HEK293 (cell line): ENCODE measurements around the gene LENEP.
A peak's percentile ranks its signal among the peaks of the same experiment; 100 is the strongest.

Experiments used
- CTCF ChIP-seq: fragments of 450-650 bp; formaldehyde crosslinking; IDR thresholded peaks from 2 replicates; pipeline ENCODE4 v1.5.1; 2016; ENCODE audit warnings: missing biosample characterization, missing genetic modification characterization
- GLI2 ChIP-seq: fragments of 450-650 bp; formaldehyde crosslinking; IDR thresholded peaks from 2 replicates; pipeline ENCODE4; 2017; ENCODE audit warnings: missing biosample characterization, missing genetic modification characterization, low read depth, borderline replicate concordance
- KLF17 ChIP-seq: fragments of 450-650 bp; formaldehyde crosslinking; IDR thresholded peaks from 2 replicates; pipeline ENCODE4 v1.5.1; 2016; ENCODE audit warnings: missing biosample characterization, missing genetic modification characterization
- MYNN ChIP-seq: fragments of 450-650 bp; formaldehyde crosslinking; IDR thresholded peaks from 2 replicates; pipeline ENCODE4 v1.5.1; 2016; ENCODE audit warnings: missing biosample characterization, missing genetic modification characterization, borderline replicate concordance
- PBX3 ChIP-seq: sonication (generic); formaldehyde crosslinking; IDR thresholded peaks from 2 replicates; pipeline ENCODE4 v1.8.1; 2022; ENCODE audit warnings: mild to moderate bottlenecking, moderate library complexity, missing genetic modification reagents
- RBAK ChIP-seq: fragments of 450-650 bp; formaldehyde crosslinking; IDR thresholded peaks from 2 replicates; pipeline ENCODE4 v1.5.1; 2016; ENCODE audit warnings: missing biosample characterization, missing genetic modification characterization
- SCRT1 ChIP-seq: fragments of 450-650 bp; formaldehyde crosslinking; IDR thresholded peaks from 2 replicates; pipeline ENCODE4 v1.5.1; 2016; ENCODE audit warnings: missing biosample characterization, missing genetic modification characterization, borderline replicate concordance
- SP2 ChIP-seq: fragments of 450-650 bp; formaldehyde crosslinking; IDR thresholded peaks from 2 replicates; pipeline ENCODE4 v1.5.1; 2016; ENCODE audit warnings: missing biosample characterization, missing genetic modification characterization
- SP7 ChIP-seq: fragments of 450-650 bp; formaldehyde crosslinking; IDR thresholded peaks from 2 replicates; pipeline ENCODE4 v1.5.1; 2016; ENCODE audit warnings: missing biosample characterization, missing genetic modification characterization
- ZBTB20 ChIP-seq: fragments of 450-650 bp; formaldehyde crosslinking; IDR thresholded peaks from 2 replicates; pipeline ENCODE4 v1.5.1; 2016; ENCODE audit warnings: missing biosample characterization, missing genetic modification characterization
- ZBTB21 ChIP-seq: fragments of 450-650 bp; formaldehyde crosslinking; IDR thresholded peaks from 2 replicates; pipeline ENCODE4 v1.5.1; 2017; ENCODE audit warnings: missing biosample characterization, missing genetic modification characterization
- ZBTB6 ChIP-seq: fragments of 450-650 bp; formaldehyde crosslinking; IDR thresholded peaks from 2 replicates; pipeline ENCODE4 v1.5.1; 2017; ENCODE audit warnings: missing biosample characterization, missing genetic modification characterization
- ZFP37 ChIP-seq: fragments of 450-650 bp; formaldehyde crosslinking; IDR thresholded peaks from 2 replicates; pipeline ENCODE4 v1.5.1; 2016; ENCODE audit warnings: missing biosample characterization, missing genetic modification characterization
- ZNF140 ChIP-seq: fragments of 450-650 bp; formaldehyde crosslinking; IDR thresholded peaks from 2 replicates; pipeline ENCODE4 v1.5.1; 2016; ENCODE audit warnings: missing biosample characterization, missing genetic modification characterization
- ZNF146 ChIP-seq: fragments of 450-650 bp; formaldehyde crosslinking; IDR thresholded peaks from 2 replicates; pipeline ENCODE4 v1.5.1; 2016; ENCODE audit warnings: missing biosample characterization, missing genetic modification characterization
- ZNF155 ChIP-seq: fragments of 450-650 bp; formaldehyde crosslinking; IDR thresholded peaks from 2 replicates; pipeline ENCODE4 v1.5.1; 2016; ENCODE audit warnings: missing biosample characterization, missing genetic modification characterization
- ZNF24 ChIP-seq: fragments of 450-650 bp; formaldehyde crosslinking; IDR thresholded peaks from 2 replicates; pipeline ENCODE4 v1.5.1; 2016; ENCODE audit warnings: missing biosample characterization, missing genetic modification characterization
- ZNF266 ChIP-seq: fragments of 450-650 bp; formaldehyde crosslinking; IDR thresholded peaks from 2 replicates; pipeline ENCODE4 v1.5.1; 2016; ENCODE audit warnings: missing biosample characterization, missing genetic modification characterization, low read depth
- ZNF274 ChIP-seq, 2 experiments: fragments of 200-500 bp in 1 of 2; fragments of 450-650 bp in 1 of 2; sonication (Bioruptor generic) in 1 of 2; formaldehyde crosslinking in 1 of 2; IDR thresholded peaks; 2 replicates each; pipeline versions ENCODE4 v1.5.1 to v1.6.1; 2014 to 2016; ENCODE audit warnings: borderline replicate concordance in 1 of 2, inconsistent platforms in 1 of 2, low read length in 1 of 2, missing biosample characterization in 1 of 2, missing genetic modification characterization in 1 of 2
- ZNF324 ChIP-seq: fragments of 450-650 bp; formaldehyde crosslinking; IDR thresholded peaks from 2 replicates; pipeline ENCODE4 v1.5.1; 2016; ENCODE audit warnings: missing biosample characterization, missing genetic modification characterization
- ZNF354C ChIP-seq: fragments of 450-650 bp; formaldehyde crosslinking; IDR thresholded peaks from 2 replicates; pipeline ENCODE4 v1.5.1; 2016; ENCODE audit warnings: missing biosample characterization, missing genetic modification characterization, low read depth, borderline replicate concordance
- ZNF394 ChIP-seq: fragments of 450-650 bp; formaldehyde crosslinking; IDR thresholded peaks from 2 replicates; pipeline ENCODE4 v1.5.1; 2016; ENCODE audit warnings: missing biosample characterization, missing genetic modification characterization, mild to moderate bottlenecking, moderate library complexity, borderline replicate concordance
- ZNF488 ChIP-seq: fragments of 450-650 bp; formaldehyde crosslinking; IDR thresholded peaks from 2 replicates; pipeline ENCODE4 v1.5.1; 2016; ENCODE audit warnings: missing biosample characterization, missing genetic modification characterization
- ZNF548 ChIP-seq: fragments of 450-650 bp; formaldehyde crosslinking; IDR thresholded peaks from 2 replicates; pipeline ENCODE4 v1.5.1; 2016; ENCODE audit warnings: missing biosample characterization, missing genetic modification characterization
- ZNF585B ChIP-seq: fragments of 450-650 bp; formaldehyde crosslinking; IDR thresholded peaks from 2 replicates; pipeline ENCODE4 v1.5.1; 2016; ENCODE audit warnings: missing biosample characterization, missing genetic modification characterization
- ZNF623 ChIP-seq: fragments of 450-650 bp; formaldehyde crosslinking; IDR thresholded peaks from 2 replicates; pipeline ENCODE4 v1.5.1; 2016; ENCODE audit warnings: missing biosample characterization, missing genetic modification characterization
- ZNF624 ChIP-seq: fragments of 450-650 bp; formaldehyde crosslinking; IDR thresholded peaks from 2 replicates; pipeline ENCODE4 v1.5.1; 2017; ENCODE audit warnings: missing biosample characterization, missing genetic modification characterization
- ZNF658 ChIP-seq: fragments of 450-650 bp; formaldehyde crosslinking; IDR thresholded peaks from 2 replicates; pipeline ENCODE4; 2016; ENCODE audit warnings: missing biosample characterization, missing genetic modification characterization
- ZNF670 ChIP-seq: fragments of 450-650 bp; formaldehyde crosslinking; IDR thresholded peaks from 2 replicates; pipeline ENCODE4 v1.5.1; 2016; ENCODE audit warnings: missing biosample characterization, missing genetic modification characterization, low read depth
- ZNF747 ChIP-seq: fragments of 450-650 bp; formaldehyde crosslinking; IDR thresholded peaks from 2 replicates; pipeline ENCODE4 v1.5.1; 2016; ENCODE audit warnings: missing biosample characterization, missing genetic modification characterization
- ZNF777 ChIP-seq: fragments of 450-650 bp; formaldehyde crosslinking; IDR thresholded peaks from 2 replicates; pipeline ENCODE4 v1.5.1; 2017; ENCODE audit warnings: missing biosample characterization, missing genetic modification characterization, borderline replicate concordance
- ZSCAN18 ChIP-seq: fragments of 450-650 bp; formaldehyde crosslinking; IDR thresholded peaks from 2 replicates; pipeline ENCODE4 v1.5.1; 2016; ENCODE audit warnings: missing biosample characterization, missing genetic modification characterization
- ZSCAN23 ChIP-seq: fragments of 450-650 bp; formaldehyde crosslinking; IDR thresholded peaks from 2 replicates; pipeline ENCODE4 v1.5.1; 2016; ENCODE audit warnings: missing biosample characterization, missing genetic modification characterization

LENEP gene

GRCh38 chr1:155017041-155017945 lies 23.9 kb downstream of the LENEP start (continued):
- TF ChIP-seq ZFP37 (peak; percentile 98), ZNF777 (tag by site-specific recombination) (no peak), ZNF274 (IDR thresholded peaks at IDR 0.05; ENCODE audit: low read length) (no peak), ZNF274 (tag by site-specific recombination; IDR thresholded peaks at IDR 0.05; ENCODE audit: borderline replicate concordance) (no peak), MYNN (tag by site-specific recombination) (no peak; the same call in 1 of the 2 replicates), ZNF548 (tag by site-specific recombination) (no peak), ZNF146 (peak; percentile 13; the same call in 1 of the 2 replicates), ZNF658 (tag by site-specific recombination) (no peak), ZNF585B (no peak), PBX3 (0 out of 2 replicates have a peak, but pooled peaks have one; percentile 15), ZNF394 (peak; percentile 82), SP7 (peak; percentile 96), RBAK (no peak), ZNF623 (tag by site-specific recombination) (no peak), ZNF624 (tag by site-specific recombination) (no peak), SCRT1 (tag by site-specific recombination) (no peak), KLF17 (tag by site-specific recombination) (peak; percentile 98), CTCF (peak; percentile 100), ZNF24 (tag by site-specific recombination) (peak; percentile 68), ZNF324 (tag by site-specific recombination) (peak; percentile 90), ZNF354C (no peak), ZNF488 (no peak), ZNF155 (no peak), ZNF140 (tag by site-specific recombination) (no peak), ZNF670 (no peak), ZBTB6 (tag by site-specific recombination) (peak; percentile 18), ZBTB20 (peak; percentile 96), ZSCAN18 (tag by site-specific recombination) (no peak), ZSCAN23 (0 out of 2 replicates have a peak, but pooled peaks have one; percentile 22), ZNF747 (tag by site-specific recombination) (no peak), ZNF266 (no peak), SP2 (tag by site-specific recombination) (peak; percentile 96), GLI2 (tag by site-specific recombination) (no peak), ZBTB21 (tag by site-specific recombination) (peak; percentile 32)
